ENCODE data around the gene GPD1L.

The GPD1L gene

DNA sequence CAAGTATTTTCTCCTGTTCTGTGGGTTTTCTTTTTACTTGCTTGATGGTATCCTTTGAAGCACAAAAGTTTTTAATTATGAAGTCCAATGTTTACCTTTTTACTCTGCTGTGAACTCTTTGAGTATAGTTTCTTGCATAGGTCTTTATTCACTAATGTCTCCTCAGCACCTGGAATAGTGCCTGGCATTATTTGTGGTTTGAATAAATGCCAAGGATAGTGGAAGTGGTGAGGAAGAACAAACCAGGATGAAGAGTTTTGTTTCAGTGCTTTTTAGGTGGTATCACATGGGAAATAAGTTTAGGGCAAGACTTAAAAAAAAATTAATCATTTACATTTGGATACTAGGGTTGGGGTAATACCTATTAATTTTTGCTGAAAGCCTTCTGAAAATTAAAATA is 25.7 kb downstream of the GPD1L start:
- no peak overlapping the region for H3K27ac ChIP-seq
- no peak for TF ChIP-seq CTCF (conservative IDR thresholded peaks at IDR 0.05; ENCODE audit: low read depth)
- POLR2A ChIA-PET (ENCODE audit: low non-redundant PET): no interaction called here
- DNase-seq (ENCODE audit: low spot score): no peak
- CTCF ChIA-PET: no interaction called here

DNA sequence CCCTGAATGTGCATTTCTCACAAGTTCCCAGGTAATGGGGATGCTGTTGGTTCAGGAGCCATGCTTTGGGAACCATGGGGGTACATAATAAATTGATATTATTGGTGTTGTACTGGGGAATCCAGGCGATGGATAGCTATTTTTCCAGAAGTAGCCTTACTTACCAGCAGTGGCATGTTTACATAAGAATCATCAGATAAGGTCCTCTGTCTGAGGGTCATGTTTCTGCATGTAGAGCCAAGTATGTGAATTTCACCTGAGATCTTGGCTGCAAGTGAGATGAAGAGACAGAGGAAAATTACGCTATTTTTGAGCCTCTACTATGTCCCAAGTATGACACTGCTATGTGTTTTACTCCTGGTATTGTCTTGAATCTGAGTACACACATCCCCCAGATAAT is 26.3 kb downstream of the GPD1L start:
- ChIA-PET POLR2A (ENCODE audit: low non-redundant PET) (no interaction called here), CTCF (interaction anchor here (1.0 kb wide), 1 partner anchor 12 kb away, joined by 4 read pairs; no protein-coding TSS in a partner anchor)
- TF ChIP-seq CTCF (conservative IDR thresholded peaks at IDR 0.05; ENCODE audit: low read depth): no peak
- DNase-seq (ENCODE audit: low spot score): no peak
- no peak overlapping the region for H3K27ac ChIP-seq

DNA sequence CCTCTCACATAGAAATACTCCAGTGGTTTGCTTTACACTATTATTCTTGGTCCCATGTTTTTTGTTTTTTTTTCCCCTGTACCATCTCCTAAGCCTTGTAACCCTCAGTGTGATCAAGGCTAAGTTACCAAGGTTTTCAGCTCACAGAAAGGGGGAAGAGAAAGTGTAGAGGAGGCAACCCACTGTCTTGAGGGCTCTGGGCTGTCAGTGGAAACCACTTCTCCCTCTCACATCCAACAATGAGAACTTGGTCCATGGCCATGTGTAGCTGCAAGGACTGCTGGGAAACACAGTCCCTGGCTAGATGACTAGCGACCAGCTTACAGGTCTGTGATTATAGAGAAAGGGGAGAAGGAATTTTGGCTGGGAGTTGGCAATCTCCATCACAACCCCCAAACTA is 30.3 kb downstream of the GPD1L start:
- ChIA-PET CTCF (interaction anchor here (1.0 kb wide), 1 partner anchor 7 kb away, joined by 3 read pairs; no protein-coding TSS in a partner anchor), POLR2A (ENCODE audit: low non-redundant PET) (no interaction called here)
- TF ChIP-seq CTCF (conservative IDR thresholded peaks at IDR 0.05; ENCODE audit: low read depth): no peak
- no peak overlapping the region for H3K27ac ChIP-seq
- DNase-seq (ENCODE audit: low spot score): no peak

DNA sequence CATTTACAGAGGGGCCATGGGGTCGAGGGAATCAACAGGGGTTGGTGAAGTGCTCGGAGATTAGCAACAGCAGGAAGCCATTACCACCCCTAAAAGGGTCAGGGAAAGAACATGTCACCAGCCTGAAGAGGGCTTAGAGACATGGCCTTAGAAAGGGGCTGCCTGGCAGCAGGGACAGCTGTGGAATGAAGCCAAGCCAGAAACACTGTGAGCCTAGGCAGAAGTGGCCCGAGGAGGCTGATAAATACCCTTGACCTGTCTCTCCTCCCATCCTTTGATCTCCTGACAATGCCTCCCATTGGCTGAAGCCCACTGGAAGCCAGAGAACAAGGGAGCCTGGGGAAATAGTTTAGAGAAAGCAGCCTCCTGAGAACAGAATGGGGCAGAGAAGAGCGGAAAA is 31.4 kb downstream of the GPD1L start:
- POLR2A ChIA-PET (ENCODE audit: low non-redundant PET): no interaction called here
- TF ChIP-seq CTCF (conservative IDR thresholded peaks at IDR 0.05; ENCODE audit: low read depth): no peak
- DNase-seq (ENCODE audit: low spot score): no peak
- no peak overlapping the region for H3K27ac ChIP-seq
- CTCF ChIA-PET: no interaction called here

DNA sequence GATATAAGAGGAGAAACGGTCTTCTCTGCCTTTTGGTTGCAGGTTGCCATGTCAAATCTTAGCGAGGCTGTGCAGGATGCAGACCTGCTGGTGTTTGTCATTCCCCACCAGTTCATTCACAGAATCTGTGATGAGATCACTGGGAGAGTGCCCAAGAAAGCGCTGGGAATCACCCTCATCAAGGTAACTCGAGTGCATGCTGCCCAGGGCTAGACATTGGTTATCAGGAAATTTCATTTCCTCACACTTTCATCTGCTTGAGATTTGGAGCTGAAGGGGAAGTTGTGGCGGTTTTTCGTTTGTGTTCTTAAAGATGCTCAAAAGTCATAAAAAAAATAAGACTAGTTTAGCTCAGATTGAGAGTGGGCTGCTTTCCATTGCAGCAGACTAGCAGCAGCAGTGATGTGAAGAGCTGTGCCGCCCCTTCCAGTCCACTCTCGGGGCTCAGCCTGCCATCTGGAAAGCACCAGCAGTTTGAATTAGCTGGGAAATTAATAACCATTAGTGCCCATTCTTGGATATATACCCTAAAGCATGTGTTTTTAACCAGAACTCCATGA is 32.2 kb downstream of the GPD1L start:
- POLR2A ChIA-PET (ENCODE audit: low non-redundant PET): no interaction called here
- CTCF ChIA-PET: no interaction called here
- DNase-seq (ENCODE audit: low spot score): no peak
- no peak for TF ChIP-seq CTCF (conservative IDR thresholded peaks at IDR 0.05; ENCODE audit: low read depth)
- no peak overlapping the region for H3K27ac ChIP-seq

- DNase-seq (ENCODE audit: low spot score): no peak
- CTCF ChIA-PET: no interaction called here
- no peak for TF ChIP-seq CTCF (conservative IDR thresholded peaks at IDR 0.05; ENCODE audit: low read depth)
- H3K27ac ChIP-seq: no peak overlapping the region
- POLR2A ChIA-PET (ENCODE audit: low non-redundant PET): no interaction called here
These were observed 34.5 kb downstream of the GPD1L start for GRCh38 chr3:32140943-32141342.
